GM04504 (cell line): ENCODE measurements around the gene LGALS14.

Experiments
- DNase-seq: peaks from one replicate; pipeline ENCODE4 v3.0.0-alpha.2; 2012; ENCODE audit warnings: low read depth

The LGALS14 gene

DNA sequence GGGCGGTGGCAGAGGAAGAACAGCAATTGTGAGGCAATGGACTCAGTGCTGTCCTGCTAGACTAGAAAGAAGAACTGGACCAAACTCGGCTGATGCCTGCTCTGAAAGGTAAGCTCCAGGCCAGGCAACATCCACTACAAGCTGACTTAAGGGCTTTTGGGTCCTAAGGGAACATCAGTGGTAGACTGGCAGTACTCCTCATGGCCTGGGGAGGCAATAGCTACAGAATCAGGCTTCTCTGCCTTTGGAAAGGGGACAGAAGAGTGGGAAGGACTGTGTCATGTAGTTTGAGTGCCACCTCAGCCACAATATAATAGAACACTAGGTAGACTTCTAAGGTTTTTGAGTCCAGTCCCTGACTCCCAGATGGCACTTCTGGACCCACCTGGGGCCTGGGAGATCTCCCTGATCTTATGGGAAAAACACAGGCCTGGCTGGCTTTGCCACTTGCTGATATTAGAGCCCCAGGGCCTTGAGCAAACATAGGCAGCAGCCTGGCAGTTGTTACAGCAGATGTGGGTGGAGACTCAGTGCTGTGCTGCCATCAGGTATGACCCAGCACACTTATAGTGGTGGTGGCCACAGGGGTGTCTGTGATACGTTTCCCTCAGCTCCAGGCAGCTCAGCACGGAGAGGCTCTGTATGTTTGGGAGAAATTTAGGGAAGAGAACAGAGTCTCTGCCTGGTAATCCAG lies 42.7 kb downstream of the LGALS14 start:
- DNase-seq: no peak

DNA sequence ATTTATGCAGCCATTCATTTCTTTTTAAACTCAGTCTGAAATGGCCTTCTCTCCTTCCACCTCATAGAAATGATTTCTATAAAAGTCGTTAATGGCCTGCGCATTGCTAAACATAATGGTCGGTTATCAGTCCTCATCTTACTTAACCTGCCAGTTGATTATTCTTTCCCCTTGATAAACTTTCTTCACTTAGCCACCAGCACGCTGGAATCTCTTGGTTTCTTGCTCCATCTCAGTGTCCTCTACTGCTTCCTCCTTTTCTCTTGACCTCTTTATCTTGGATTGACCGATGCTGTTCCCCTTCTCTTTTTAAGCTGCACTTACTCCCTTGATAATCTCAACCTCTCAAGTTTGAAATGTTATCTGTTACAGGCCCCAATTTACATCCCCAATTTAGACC lies 45.7 kb downstream of the LGALS14 start:
- no peak for DNase-seq

DNA sequence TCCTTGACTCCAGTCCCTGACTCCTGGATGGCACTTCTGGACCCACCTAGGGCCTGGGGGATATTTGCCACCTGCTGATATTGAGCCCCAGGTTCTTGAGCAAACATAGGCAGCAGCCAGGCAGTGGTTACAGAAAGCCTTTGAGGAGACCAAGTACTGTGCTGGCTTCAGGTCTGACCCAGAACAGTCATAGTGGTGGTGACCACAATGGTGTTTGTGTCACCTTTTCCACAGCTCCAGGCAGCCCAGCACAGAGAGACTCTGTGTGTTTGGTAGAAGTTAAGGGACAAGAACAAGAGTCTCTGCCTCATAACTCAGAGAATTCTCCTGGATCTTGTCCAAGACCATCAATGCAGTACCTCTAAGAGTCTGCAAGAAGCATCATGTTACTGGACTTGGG lies 48.1 kb downstream of the LGALS14 start:
- no peak for DNase-seq

DNA sequence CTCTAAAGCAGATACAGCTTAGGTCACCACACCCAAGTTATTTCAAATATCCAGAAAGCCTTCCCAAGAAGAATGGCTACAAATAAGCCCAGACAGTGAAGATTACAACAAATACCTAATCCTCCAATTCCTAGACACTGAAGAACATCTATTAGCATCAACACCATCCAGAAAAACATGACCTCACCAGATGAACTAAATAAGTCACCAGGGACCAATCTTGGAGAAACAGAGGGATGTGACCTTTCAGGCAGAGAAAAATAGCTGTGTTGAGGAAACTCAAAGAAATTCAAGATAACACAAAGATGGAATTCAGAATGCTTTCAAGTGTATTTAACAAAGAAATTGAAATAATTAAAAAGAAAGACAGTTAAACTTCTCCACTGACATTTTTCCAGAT lies 48.5 kb downstream of the LGALS14 start:
- no peak for DNase-seq

DNA sequence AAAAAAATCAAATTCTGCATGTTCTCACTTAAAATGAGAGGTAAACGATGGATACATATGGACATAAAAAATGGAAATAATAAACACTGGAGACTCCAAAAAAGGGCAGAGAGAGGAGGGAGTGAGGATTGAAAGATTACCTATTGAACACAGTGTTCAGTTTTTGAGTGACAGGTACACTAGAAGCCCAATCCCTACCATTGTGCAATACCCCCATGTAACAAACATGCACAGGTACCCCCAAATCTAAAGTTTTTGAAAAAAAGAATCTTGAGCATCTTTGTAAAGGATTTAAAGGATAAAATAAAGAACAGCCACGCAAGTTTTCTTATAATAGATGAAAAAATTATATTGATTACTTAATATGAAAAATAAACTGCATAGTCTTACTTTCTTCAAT lies 50.3 kb downstream of the LGALS14 start:
- DNase-seq: no peak

DNA sequence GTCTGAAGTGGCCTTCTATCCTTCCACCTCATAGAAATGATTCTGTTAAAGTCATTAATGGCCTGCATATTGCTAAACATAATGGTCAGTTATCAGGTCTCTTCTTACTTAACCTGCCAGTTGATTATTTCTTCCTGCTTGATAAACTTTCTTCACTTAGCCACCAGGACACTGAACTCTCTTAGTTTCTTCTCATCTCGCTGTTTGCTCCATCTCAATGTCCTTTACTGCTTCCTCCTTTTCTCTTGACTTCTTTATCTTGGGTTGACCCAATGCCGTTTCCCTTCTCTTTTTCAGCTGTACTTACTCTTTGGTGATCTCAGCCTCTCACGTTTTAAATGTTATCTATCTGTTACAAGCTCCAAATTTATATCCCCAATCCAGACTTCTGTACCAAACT lies 50.7 kb downstream of the LGALS14 start:
- DNase-seq: no peak
